CD4-positive, alpha-beta T cell treated with Interleukin-6 at 100 ng/mL for 8 hours (primary cell): ENCODE results near the gene CDH4.
"Not testable (repeated sequence)": the region's sequence is repeated elsewhere in the genome, so short reads cannot be mapped to it uniquely, and the experiment has no call there.

Experiments
- DNase-seq: peaks from one replicate; pipeline ENCODE4 v3.0.0-alpha.2; 2020; ENCODE audit warnings: mixed read lengths, low spot score

CDH4 gene

GRCh38 chr20:61253640-61254511 lies 1.8 kb downstream of the CDH4 start:
- DNase-seq: no peak

DNA sequence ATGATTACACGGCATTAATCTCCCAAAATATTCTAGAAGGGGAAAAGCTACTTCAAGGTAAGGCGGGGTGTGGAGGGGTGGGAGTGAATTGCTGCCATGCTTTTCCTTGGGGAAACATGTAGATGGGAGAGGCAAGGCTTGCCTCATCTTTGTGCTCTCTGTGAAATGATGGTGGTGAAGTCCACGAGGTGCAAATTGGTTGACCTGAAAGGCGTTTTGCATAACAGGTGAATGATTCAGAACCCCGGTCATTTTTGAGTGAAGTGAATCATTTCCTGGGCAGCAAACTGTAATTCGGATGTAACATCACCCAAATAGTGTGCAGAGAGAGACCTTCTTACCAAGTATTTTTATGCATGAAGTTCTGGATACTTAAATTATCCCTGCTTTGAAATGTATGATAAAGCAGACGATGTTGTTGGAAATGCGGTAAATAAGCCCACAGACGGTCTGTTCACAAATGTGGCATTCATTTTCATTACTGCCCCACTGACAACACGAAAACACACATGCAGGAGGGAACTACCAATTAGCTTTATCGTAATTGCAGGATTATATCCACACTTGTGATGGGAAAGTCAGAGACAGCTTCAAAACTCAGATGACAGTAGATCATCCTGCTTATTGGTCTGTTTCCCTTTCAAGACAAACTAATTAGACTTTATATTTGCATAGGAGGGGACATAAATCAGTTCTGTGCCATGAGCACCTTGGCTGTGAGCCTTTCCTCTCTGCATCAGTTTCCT lies 3.0 kb downstream of the CDH4 start:
- no peak for DNase-seq

DNA sequence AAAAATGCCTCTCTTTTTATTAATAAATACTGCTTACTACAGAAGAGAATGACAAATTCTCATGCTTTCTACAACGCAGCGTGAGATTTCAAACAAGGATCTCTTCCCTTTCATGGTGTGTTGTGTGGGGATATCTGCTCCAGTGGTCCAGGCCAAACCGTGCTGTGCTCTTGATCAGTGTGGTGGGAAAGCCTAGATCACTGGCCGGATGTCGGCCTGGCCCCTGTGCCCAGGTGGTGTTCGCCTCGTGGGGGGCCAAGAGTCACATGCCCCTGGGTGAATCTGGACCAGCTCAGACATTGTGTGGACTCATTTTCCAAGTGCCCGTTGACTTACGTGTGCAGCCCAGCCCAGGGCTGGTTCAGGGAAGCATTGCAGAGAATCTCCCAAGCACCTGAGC lies 4.3 kb downstream of the CDH4 start:
- DNase-seq: no peak

DNA sequence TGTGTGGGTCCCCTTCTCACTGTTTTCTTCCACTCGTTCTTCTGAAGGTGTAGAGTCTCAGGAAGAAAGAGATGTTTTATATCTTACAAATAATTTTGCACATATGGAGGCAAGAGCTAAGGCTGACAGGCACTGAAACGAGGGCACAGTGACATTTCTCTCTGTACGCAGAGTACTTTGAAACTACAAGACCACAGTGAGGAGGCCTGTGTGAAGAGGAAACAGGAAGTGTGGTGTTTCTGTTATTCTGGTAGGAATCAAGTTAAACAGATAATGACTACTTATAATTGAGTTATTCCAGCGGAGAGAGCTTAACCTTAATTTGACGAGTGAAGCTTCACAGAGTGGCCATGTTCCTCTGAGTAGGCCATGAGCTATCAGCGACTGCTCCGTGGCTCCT lies 4.8 kb downstream of the CDH4 start:
- no peak for DNase-seq

DNA sequence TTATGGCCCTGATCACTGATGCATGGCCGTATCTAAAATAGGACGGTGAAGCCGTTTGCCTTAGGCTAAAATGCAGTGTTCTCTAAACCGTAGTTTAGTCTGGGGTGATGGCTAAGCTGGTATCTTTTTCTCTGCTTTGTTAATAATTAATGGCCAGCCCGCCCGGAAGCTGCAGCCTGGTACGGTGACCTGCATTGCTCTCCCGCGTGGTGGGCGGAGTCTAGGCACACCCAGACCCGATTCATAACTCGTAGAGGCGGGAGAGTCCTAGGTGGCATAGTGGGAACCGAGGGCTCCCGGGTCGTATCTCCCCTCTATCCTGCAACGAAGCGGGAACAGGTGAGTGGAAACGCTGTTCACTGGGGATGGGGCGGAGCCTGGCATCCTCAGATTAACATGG lies 5.5 kb downstream of the CDH4 start:
- DNase-seq: no peak

DNA sequence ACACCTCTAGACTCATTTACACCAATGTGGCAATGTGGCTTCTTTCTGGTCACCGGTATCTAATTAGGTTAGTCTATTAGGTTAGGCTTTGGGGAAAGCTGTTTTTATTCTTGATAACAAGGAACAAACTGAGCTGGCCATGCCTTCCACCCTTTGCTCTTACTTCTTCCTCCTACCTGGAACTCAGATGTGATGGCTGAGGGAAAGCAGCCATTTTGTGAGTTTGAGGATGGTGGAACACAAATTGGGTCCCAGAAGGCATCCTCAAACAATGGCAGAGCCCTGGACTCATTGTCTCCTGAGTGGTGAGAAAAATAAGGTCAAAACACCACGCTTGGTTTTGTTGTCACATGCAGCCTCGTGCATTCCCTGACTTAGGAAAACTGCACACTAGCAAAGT lies 7.7 kb downstream of the CDH4 start:
- no peak for DNase-seq

- DNase-seq: no peak
Measured at GRCh38 chr20:61260905-61261304, 8.8 kb downstream of the CDH4 start.

GRCh38 chr20:61262036-61262435 lies 10.0 kb downstream of the CDH4 start:
- DNase-seq: no peak

DNA sequence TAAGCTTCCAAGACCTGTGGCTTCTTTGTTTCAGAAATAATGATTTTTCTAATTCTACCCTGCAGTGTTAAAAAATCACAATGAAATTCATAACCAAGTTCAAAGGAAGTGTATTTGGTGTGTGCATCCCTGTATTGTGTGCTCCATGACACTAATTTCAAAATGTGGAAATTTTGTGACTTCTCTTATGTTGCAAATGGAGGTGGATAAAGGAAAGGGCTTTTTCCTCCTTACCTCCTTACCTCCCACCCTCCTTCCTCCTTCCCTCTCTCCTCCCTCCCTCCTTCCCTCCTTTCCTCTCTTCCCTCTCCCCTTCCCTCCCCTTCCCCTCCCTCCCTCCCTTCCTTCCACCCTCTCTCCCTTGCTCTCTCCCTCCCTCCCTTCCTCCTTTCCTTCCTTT lies 10.5 kb downstream of the CDH4 start:
- DNase-seq: no peak

- DNase-seq: no peak
Measured at GRCh38 chr20:61263084-61263695, 11.1 kb downstream of the CDH4 start.

- no peak for DNase-seq
Measured at GRCh38 chr20:61263938-61264337, 11.9 kb downstream of the CDH4 start.

- DNase-seq: no peak
Measured at GRCh38 chr20:61267241-61267640, 15.2 kb downstream of the CDH4 start.

DNA sequence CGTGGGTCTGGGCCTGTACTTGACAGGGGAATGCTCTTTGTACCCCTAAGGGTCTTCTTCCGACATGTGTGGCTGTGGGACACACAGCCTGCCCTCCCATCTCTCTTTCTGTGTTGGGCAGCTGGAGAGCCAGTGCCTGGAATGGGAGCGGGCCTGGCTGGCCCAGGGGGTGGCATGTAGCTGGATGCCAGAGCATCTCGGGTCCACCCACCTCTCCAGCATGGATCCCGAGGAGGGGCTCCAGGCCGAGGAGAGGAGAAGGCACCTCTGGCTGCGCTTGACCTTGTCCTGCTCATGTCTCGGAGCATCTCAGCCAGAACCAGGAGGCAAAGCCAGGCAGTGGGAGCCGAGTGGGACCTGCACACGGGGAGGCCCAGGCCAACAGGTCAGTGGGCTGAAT lies 16.0 kb downstream of the CDH4 start:
- no peak for DNase-seq

DNA sequence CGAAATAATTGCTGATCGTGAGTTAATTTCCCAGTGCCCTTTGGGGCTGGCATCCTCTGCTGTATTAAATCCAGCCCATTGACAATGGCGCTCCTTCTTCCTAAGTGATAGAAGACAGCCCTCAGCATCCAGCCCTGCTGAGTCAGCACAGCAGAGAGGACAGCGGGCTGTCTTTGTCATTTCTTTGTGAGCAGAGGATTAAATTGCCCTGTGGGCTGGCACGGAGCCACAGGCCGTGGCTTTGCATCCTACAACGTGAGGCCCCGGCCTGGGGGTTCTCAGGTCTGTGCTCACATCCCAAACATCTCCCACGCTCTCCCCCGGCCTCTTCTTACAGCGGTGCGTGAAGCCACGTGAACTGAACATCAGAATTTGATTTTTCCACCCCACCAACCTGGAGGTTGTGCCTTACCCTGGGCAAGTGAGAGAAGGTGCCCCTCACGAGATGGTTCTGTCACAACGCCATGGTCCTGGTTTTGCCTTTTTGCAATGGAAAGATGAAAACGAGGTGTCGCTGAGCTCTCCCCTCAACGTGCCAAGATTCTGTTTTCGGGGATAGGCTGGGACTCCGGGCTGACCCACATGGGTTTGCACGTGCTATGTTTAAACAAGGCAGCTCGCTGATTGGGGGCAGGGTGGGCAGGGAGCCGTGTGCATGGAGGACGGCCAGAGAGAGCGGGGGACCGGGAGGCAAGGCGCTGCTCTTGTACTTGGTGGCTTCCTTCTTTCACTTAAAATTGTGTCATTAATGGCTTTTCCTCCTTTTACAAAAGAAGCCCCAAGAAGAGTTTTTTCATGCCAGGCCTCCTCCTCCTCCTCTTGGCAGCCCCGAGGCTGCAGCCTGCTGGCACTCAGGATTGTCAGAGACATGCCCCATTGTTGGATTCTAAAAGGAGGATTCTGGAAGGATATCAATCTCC lies 19.5 kb downstream of the CDH4 start:
- DNase-seq: no peak

DNA sequence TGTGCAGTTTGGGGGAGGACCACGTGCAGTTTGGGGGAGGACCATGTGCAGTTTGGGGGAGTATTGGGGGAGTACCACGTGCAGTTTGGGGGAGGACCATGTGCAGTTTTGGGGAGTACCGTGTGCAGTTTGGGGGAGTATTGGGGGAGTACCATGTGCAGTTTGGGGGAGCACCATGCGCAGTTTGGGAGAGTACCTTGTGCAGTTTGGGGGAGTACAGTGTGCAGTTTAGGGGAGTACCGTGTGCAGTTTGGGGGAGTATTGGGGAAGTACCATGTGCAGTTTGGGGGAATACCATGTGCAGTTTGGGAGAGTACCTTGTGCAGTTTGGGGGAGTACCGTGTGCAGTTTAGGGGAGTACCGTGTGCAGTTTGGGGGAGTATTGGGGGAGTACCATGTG lies 21.0 kb downstream of the CDH4 start:
- not testable (repeated sequence) for DNase-seq

- DNase-seq: not testable (repeated sequence)
Measured at GRCh38 chr20:61273666-61274065, 21.6 kb downstream of the CDH4 start.

DNA sequence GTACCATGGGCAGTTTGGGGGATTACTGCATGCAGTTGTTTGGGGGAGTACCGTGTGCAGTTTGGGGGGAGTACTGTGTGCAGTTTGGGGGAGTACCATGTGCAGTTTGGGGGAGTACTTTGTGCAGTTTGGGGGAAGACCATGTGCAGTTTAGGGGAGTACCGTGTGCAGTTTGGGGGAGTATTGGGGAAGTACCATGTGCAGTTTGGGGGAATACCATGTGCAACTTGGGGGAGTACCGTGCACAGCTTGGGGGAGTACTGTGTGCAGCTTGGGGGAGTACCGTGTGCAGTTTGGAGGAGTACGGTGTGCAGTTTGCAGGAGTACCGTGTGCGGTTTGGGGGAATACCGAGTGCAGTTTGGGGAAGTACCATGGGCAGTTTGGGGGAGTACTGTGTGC lies 22.3 kb downstream of the CDH4 start:
- DNase-seq: no peak

- DNase-seq: no peak
Measured at GRCh38 chr20:61278296-61278695, 26.2 kb downstream of the CDH4 start.

DNA sequence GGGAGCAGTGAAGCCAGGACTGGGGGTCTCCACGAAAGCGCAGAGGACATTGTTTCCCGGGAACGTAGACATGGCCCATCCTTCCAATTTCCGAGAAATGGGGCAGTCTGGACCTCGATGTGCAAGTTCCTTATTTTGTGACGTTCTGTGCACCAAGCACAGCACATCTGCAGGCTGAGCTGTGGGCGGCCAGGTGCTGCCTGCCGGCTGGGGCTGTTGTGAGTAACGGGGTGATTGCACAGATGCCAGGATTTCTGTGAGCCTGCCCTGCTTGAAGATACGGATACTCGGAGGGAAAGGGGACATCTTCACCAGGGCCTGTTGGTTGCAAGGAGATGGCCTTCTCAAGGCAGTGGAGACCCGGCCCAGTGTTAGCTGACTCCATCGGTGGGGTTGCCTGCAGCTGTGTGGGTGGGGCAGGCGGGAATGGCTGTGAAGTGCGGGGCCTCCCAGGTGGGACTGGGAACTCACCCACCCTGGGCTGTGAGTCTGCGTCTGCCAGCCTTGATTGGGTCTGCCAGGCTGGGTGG lies 27.6 kb downstream of the CDH4 start:
- DNase-seq: no peak

GRCh38 chr20:61280217-61280980 lies 28.3 kb downstream of the CDH4 start:
- no peak for DNase-seq

DNA sequence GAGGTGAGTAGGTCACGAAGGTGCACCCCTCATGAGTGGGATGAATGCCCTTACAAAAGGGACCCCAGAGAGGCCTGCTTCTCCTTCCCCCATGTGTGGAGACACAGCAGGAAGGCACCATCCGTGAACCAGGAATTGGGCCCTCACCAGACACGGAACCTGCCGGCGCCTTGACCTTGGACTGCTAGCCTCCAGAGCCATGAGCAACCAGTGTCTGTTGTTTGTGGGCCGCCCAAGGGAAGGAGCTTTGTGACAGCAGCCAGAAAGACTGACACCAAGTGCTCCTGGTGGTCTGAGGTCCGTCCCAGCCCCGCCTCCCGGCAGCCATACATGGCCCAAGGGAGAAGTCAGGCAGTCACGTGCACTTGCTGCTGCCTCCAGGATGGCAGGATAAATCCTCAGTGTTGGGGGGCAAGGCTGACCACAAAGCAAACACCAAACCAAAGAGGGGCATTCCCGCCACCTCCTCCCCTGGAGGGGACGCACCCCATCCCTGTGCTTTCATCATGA lies 29.3 kb downstream of the CDH4 start:
- DNase-seq: no peak
